GM23248 (cell line): ENCODE measurements around the gene ASIC1. TPM values are rescaled to one million over a fixed set of nuclear protein-coding genes. Genes with fewer than 3 reads are reported as not detected.

Experiments used
- DNase-seq: peaks from one replicate; pipeline ENCODE4 v3.0.0-alpha.2; 2015
- H2AFZ ChIP-seq: fragments of 200-600 bp; sonication (generic); 2 replicates; pipeline ENCODE4 v1.6.1; 2016; ENCODE audit warnings: antibody characterized with exemption
- H3F3A ChIP-seq: fragments of 200-600 bp; sonication (generic); 2 replicates; pipeline ENCODE4 v1.6.1; 2016; ENCODE audit warnings: mild to moderate bottlenecking, antibody characterized with exemption, mixed run types; ENCODE audit not compliant: insufficient read depth
- H3K27ac ChIP-seq: fragments of 200-600 bp; sonication (generic); 2 replicates; pipeline ENCODE4 v1.5.1; 2016; ENCODE audit warnings: mild to moderate bottlenecking
- H3K27me3 ChIP-seq: fragments of 200-600 bp; sonication (generic); replicated peaks from 2 replicates; pipeline ENCODE4 v1.6.1; 2016; ENCODE audit warnings: mild to moderate bottlenecking; ENCODE audit not compliant: insufficient read depth
- H3K36me3 ChIP-seq: fragments of 200-600 bp; sonication (generic); 2 replicates; pipeline ENCODE4 v1.6.1; 2016; ENCODE audit warnings: low read depth, mild to moderate bottlenecking
- H3K4me1 ChIP-seq: fragments of 200-600 bp; sonication (generic); 2 replicates; pipeline ENCODE4 v1.6.1; 2016; ENCODE audit warnings: mild to moderate bottlenecking; ENCODE audit not compliant: insufficient read depth
- H3K4me2 ChIP-seq: fragments of 200-600 bp; sonication (generic); one replicate; pipeline ENCODE4 v1.6.1; 2016; ENCODE audit warnings: mild to moderate bottlenecking; ENCODE audit not compliant: unreplicated experiment
- H3K4me3 ChIP-seq: fragments of 200-600 bp; sonication (generic); 2 replicates; pipeline ENCODE4 v1.5.1; 2016; ENCODE audit warnings: mild to moderate bottlenecking
- H3K79me2 ChIP-seq: fragments of 200-600 bp; sonication (generic); 2 replicates; pipeline ENCODE4 v1.6.1; 2016; ENCODE audit warnings: mild to moderate bottlenecking; ENCODE audit not compliant: insufficient read depth
- H3K9ac ChIP-seq: fragments of 200-600 bp; sonication (generic); 2 replicates; pipeline ENCODE4 v1.6.1; 2016; ENCODE audit warnings: mild to moderate bottlenecking
- H3K9me2 ChIP-seq: fragments of 200-600 bp; sonication (generic); 2 replicates; pipeline ENCODE4 v1.6.1; 2016; ENCODE audit warnings: mixed run types, mild to moderate bottlenecking, moderate library complexity; ENCODE audit not compliant: insufficient read depth
- H3K9me3 ChIP-seq: fragments of 200-600 bp; sonication (generic); one replicate; pipeline ENCODE4 v1.6.1; 2017; ENCODE audit warnings: low read depth
- H4K20me1 ChIP-seq: fragments of 200-600 bp; sonication (generic); 2 replicates; pipeline ENCODE4 v1.6.0; 2016; ENCODE audit not compliant: insufficient read depth
- EZH2 ChIP-seq: fragments of 200-600 bp; sonication (generic); IDR thresholded peaks from 2 replicates; pipeline ENCODE4 v1.6.1; 2018; ENCODE audit warnings: antibody characterized with exemption, mild to moderate bottlenecking; ENCODE audit not compliant: insufficient read depth, poor library complexity, severe bottlenecking
- EZH2phosphoT487 ChIP-seq: fragments of 200-600 bp; sonication (generic); IDR thresholded peaks from 2 replicates; pipeline ENCODE4 v1.6.1; 2018; ENCODE audit warnings: antibody characterized with exemption, moderate library complexity, mild to moderate bottlenecking, low read depth; ENCODE audit not compliant: insufficient read depth
- WGBS, 2 experiments: methylation state at CpG; one replicate each; pipeline ENCODE4 v1.1.6; 2015 to 2017; ENCODE audit warnings: low lambda C conversion rate in 2 of 2, low coverage in 1 of 2; ENCODE audit errors: missing lambda C conversion rate in 2 of 2; 5-methylcytosine and 5-hydroxymethylcytosine counted together
- in situ Hi-C: fragments of 300-500 bp; cut with MboI; formaldehyde crosslinking; loops from 2 replicates; pipeline ENCODE4 v1.15.0; 2020
- polyA plus RNA-seq: library from polyadenylated mRNA; unstranded; fragments of >200 nt; fragmentation: Nextera tagmentation; extraction: Ambion mirVana; gene quantifications from 2 replicates; pipeline ENCODE4 v1.2.1, GENCODE V29; 2016
- total RNA-seq: library from RNA; depleted of rRNA; stranded (reverse); fragments of >200 nt; shearing (Covaris generic); gene quantifications from 2 replicates; pipeline ENCODE4 v1.2.3, GENCODE V29; 2014

Gene ASIC1
- total and polyA plus RNA-seq, 2 experiments from 2014 or later, result 1.4 to 1.9 TPM

- TF ChIP-seq EZH2, result no peak
- no peak for TF ChIP-seq EZH2phosphoT487
- no peaks in the 10 kb centered on the region for H4K20me1 ChIP-seq
- peaks cover 26% of the 10 kb centered on the region for H3K79me2 ChIP-seq
- H3K27ac ChIP-seq, result no peak overlapping the region
- H3K36me3 ChIP-seq, result peaks cover 39% of the 10 kb centered on the region
- no peak overlapping the region for H2AFZ ChIP-seq
- 95 to 96% methylated on average over 7 of the region's 7 CpGs for WGBS, 2 experiments
- H3K4me1 ChIP-seq, result peaks cover 26% of the 10 kb centered on the region
- H3F3A ChIP-seq, result peaks cover 35% of the 10 kb centered on the region
- H3K9me2 ChIP-seq, result no peaks in the 10 kb centered on the region
- in situ Hi-C loops, result no loop called here
- no peak overlapping the region for H3K9ac ChIP-seq
- no peaks in the 10 kb centered on the region for H3K9me3 ChIP-seq
- no peak overlapping the region for H3K4me3 ChIP-seq
- no peak overlapping the region for H3K4me2 ChIP-seq
- H3K27me3 ChIP-seq, result no peaks in the 10 kb centered on the region
- DNase-seq, result no peak
Measured at GRCh38 chr12:50089730-50090129, 32.3 kb downstream of the ASIC1 start.

DNA sequence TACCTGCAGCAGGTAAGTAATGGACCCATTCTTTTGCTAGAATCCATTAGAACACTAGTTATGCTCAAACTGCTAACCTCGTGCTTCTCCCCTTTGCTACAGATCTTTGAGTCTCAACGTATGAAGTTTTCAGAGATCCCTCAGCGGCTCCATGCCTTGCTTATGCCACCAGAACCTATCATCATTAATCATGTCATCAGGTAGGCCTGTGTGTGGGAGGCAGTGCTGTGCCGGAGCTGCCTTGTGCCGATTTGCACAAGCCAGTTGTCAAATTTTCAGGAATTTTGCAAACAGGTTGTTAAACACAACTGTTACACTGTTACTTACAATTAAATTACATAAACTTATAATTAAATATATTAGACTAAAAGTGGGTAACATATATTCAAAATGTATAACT lies 33.0 kb downstream of the ASIC1 start:
- Histone ChIP-seq H3K4me1 (peaks cover 26% of the 10 kb centered on the region), H3K36me3 (peaks cover 44% of the 10 kb centered on the region), H3K79me2 (peaks cover 24% of the 10 kb centered on the region), H2AFZ (no peak overlapping the region), H4K20me1 (no peaks in the 10 kb centered on the region), H3K27me3 (no peaks in the 10 kb centered on the region), H3F3A (peaks cover 33% of the 10 kb centered on the region), H3K9me2 (no peaks in the 10 kb centered on the region), H3K9me3 (no peaks in the 10 kb centered on the region), H3K27ac (no peak overlapping the region), H3K9ac (no peak overlapping the region), H3K4me2 (no peak overlapping the region), H3K4me3 (no peak overlapping the region)
- in situ Hi-C loops, result no loop called here
- no peak for DNase-seq
- WGBS, 2 experiments, result 70 to 74% methylated on average over 5 of the region's 5 CpGs
- TF ChIP-seq EZH2 (no peak), EZH2phosphoT487 (no peak)

- 94 to 95% methylated on average over 6 of the region's 6 CpGs for WGBS, 2 experiments
- H3K36me3 ChIP-seq, result peaks cover 33% of the 10 kb centered on the region
- no peak for TF ChIP-seq EZH2
- TF ChIP-seq EZH2phosphoT487, result no peak
- H3K4me2 ChIP-seq, result no peak overlapping the region
- H3K27ac ChIP-seq, result no peak overlapping the region
- H3K4me3 ChIP-seq, result no peak overlapping the region
- no peak overlapping the region for H2AFZ ChIP-seq
- no peaks in the 10 kb centered on the region for H3K9me3 ChIP-seq
- no peaks in the 10 kb centered on the region for H3K27me3 ChIP-seq
- in situ Hi-C loops, result no loop called here
- DNase-seq, result no peak
- peaks cover 12% of the 10 kb centered on the region for H3K4me1 ChIP-seq
- peaks cover 40% of the 10 kb centered on the region for H3F3A ChIP-seq
- H3K79me2 ChIP-seq, result no peaks in the 10 kb centered on the region
- H4K20me1 ChIP-seq, result no peaks in the 10 kb centered on the region
- H3K9ac ChIP-seq, result no peak overlapping the region
- no peaks in the 10 kb centered on the region for H3K9me2 ChIP-seq
Measured at GRCh38 chr12:50097952-50098351, 40.6 kb downstream of the ASIC1 start.

DNA sequence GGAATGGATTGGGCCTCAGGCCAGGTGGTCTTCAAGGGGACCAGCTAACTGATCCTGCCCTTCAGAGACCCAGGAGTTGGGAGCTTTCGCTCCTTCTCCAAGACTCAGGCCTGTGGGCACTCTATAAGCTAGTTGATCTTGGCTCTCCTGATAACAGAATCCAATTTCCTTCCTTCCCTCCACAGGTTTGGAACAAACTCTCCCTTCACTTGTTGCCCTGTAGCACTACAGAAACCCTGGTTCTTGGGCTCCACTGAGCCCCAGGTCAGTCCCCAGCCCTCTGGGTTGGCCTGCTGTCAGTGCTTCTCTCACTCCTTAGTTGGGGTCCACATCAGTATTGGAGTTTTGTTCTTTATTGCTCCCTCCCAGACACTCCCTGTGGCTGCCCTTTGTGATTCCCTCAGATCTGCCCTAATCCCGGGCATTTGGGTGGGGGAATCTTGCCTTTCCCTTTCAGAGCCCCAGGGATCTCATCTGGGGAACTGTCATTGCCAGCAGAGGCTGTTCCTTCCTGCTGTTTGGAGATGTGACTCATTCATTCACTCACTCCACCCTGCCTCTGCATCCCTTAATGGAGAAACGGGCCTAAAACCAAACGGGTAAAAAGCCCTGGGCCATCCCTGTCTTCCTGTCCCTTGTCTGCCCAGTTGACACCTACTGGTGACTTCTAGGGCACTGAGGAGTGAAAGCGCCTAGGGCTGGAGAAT lies 42.1 kb downstream of the ASIC1 start:
- no peaks in the 10 kb centered on the region for H3K9me2 ChIP-seq
- no peaks in the 10 kb centered on the region for H4K20me1 ChIP-seq
- 39% methylated on average over 5 of the region's 5 CpGs for WGBS, 2 experiments
- in situ Hi-C loops, result no loop called here
- H3K4me3 ChIP-seq, result no peak overlapping the region
- H3F3A ChIP-seq, result peaks cover 40% of the 10 kb centered on the region
- no peaks in the 10 kb centered on the region for H3K27me3 ChIP-seq
- H3K4me1 ChIP-seq, result peaks cover 12% of the 10 kb centered on the region
- H3K9me3 ChIP-seq, result no peaks in the 10 kb centered on the region
- peak overlapping the region; percentile 35; the same call in 1 of the 2 replicates for H3K9ac ChIP-seq
- peak overlapping the region; percentile 44 for H3K4me2 ChIP-seq
- no peak for TF ChIP-seq EZH2
- no peak for TF ChIP-seq EZH2phosphoT487
- no peak overlapping the region for H2AFZ ChIP-seq
- peak; percentile 84 for DNase-seq
- H3K36me3 ChIP-seq, result peaks cover 23% of the 10 kb centered on the region
- peak overlapping the region; percentile 59 for H3K27ac ChIP-seq
- H3K79me2 ChIP-seq, result no peaks in the 10 kb centered on the region
